A549 (cell line): ENCODE measurements around the gene TRPM5. TPM values are rescaled to one million over a fixed set of nuclear protein-coding genes. Genes with fewer than 3 reads are reported as not detected.

Experiments
- ATAC-seq, 2 experiments: fragments of 200-7000 bp in 1 of 2; fragments of >200 bp in 1 of 2; cut with Nextera tagmentation in 1 of 2; cut with Tn5 transposase in 1 of 2; 3 replicates each; pipeline versions ENCODE4 v1.8.0 to v1.9.1; 2018 to 2020; ENCODE audit warnings: mild to moderate bottlenecking in 1 of 2, moderate library complexity in 1 of 2
- CTCF ChIA-PET: fragments of 300-600 bp; sonication (Branson Sonifier 250); formaldehyde crosslinking; extraction: SDS; loops from one replicate; lab custom pipeline; 2021; ENCODE audit warnings: antibody characterized with exemption, inconsistent platforms; lab: Yijun Ruan, JAX
- POLR2A ChIA-PET: fragments of 350-600 bp; formaldehyde crosslinking; extraction: SDS; loops from one replicate; lab custom pipeline; 2021; ENCODE audit warnings: antibody characterized with exemption, inconsistent platforms; lab: Yijun Ruan, JAX
- DNase-seq, 2 experiments: peaks; one replicate each; pipeline versions ENCODE4 v3.0.0 to v3.0.0-alpha.2; 2011 to 2016; ENCODE audit warnings: low read depth in 1 of 2, low spot score in 1 of 2
- FAIRE-seq: peaks from 2 replicates; lab custom pipeline; 2011; peaks lifted over from hg19 to GRCh38; lab: Jason Lieb, UNC
- H3K27ac ChIP-seq, 2 experiments: fragments of >200 bp; sonication (Bioruptor Twin); formaldehyde crosslinking; 3 replicates each; pipeline ENCODE4 v1.5.1; 2016 to 2017
- H3K4me1 ChIP-seq: fragments of >200 bp; sonication (Bioruptor Twin); formaldehyde crosslinking; 3 replicates; pipeline ENCODE4 v1.6.1; 2016
- H3K4me2 ChIP-seq: fragments of >200 bp; sonication (Bioruptor Twin); formaldehyde crosslinking; 3 replicates; pipeline ENCODE4 v1.6.1; 2016
- H3K4me3 ChIP-seq: fragments of >200 bp; sonication (Bioruptor Twin); formaldehyde crosslinking; 3 replicates; pipeline ENCODE4 v1.5.1; 2016
- H3K9me3 ChIP-seq: fragments of >200 bp; sonication (Bioruptor Twin); formaldehyde crosslinking; 3 replicates; pipeline ENCODE4 v1.6.1; 2016
- CBX2 ChIP-seq: fragments of 200-600 bp; sonication (generic); IDR thresholded peaks from 2 replicates; pipeline ENCODE4 v1.6.1; 2016; ENCODE audit warnings: low read depth, mild to moderate bottlenecking, borderline replicate concordance
- CBX8 ChIP-seq: fragments of 200-600 bp; sonication (generic); IDR thresholded peaks from 2 replicates; pipeline ENCODE4 v1.6.1; 2016
- CEBPB ChIP-seq, 2 experiments: fragments of >200 bp in 1 of 2; sonication (Bioruptor Twin) in 1 of 2; formaldehyde crosslinking in 1 of 2; IDR thresholded peaks; 2 replicates each; pipeline ENCODE4 v1.6.1; 2012 to 2016
- ELK1 ChIP-seq: fragments of 150-350 bp; IDR thresholded peaks from 2 replicates; pipeline ENCODE4 v1.6.1; 2014; ENCODE audit warnings: low read depth, mild to moderate bottlenecking, low read length
- FOXS1 ChIP-seq: fragments of 250-450 bp; sonication (Bioruptor Pico); IDR thresholded peaks from 2 replicates; pipeline ENCODE4 v1.5.0; 2020; ENCODE audit warnings: mild to moderate bottlenecking, moderate library complexity
- GATA3 ChIP-seq: IDR thresholded peaks from 2 replicates; pipeline ENCODE4 v1.6.1; 2012; ENCODE audit warnings: borderline replicate concordance
- HDAC2 ChIP-seq: fragments of 200-600 bp; sonication (generic); IDR thresholded peaks from 2 replicates; pipeline ENCODE4 v1.6.1; 2016
- HOXB13 ChIP-seq: fragments of 250-450 bp; sonication (Bioruptor Pico); IDR thresholded peaks from 2 replicates; pipeline ENCODE4 v1.5.0; 2020; ENCODE audit warnings: low read depth, mild to moderate bottlenecking, moderate library complexity
- JUN ChIP-seq, 2 experiments: fragments of >200 bp; sonication (Bioruptor Twin); formaldehyde crosslinking; IDR thresholded peaks; 2 replicates in 1 of 2; 3 replicates in 1 of 2; pipeline ENCODE4 v1.6.1; 2016 to 2017
- JUNB ChIP-seq: fragments of >200 bp; sonication (Bioruptor Twin); formaldehyde crosslinking; IDR thresholded peaks from 2 replicates; pipeline ENCODE4 v1.6.1; 2016
- KDM5A ChIP-seq: fragments of 200-600 bp; sonication (generic); IDR thresholded peaks from 2 replicates; pipeline ENCODE4 v1.6.1; 2016; ENCODE audit warnings: antibody characterized with exemption, mild to moderate bottlenecking
- MAZ ChIP-seq: fragments of 150-350 bp; IDR thresholded peaks from 2 replicates; pipeline ENCODE4 v1.6.1; 2014; ENCODE audit warnings: antibody characterized with exemption, low read depth, low read length, borderline replicate concordance
- POLR2A ChIP-seq: IDR thresholded peaks from 2 replicates; pipeline ENCODE4 v1.6.1; 2012; ENCODE audit warnings: mild to moderate bottlenecking, low read length
- RCOR1 ChIP-seq: fragments of 150-350 bp; IDR thresholded peaks from 2 replicates; pipeline ENCODE4 v1.6.1; 2014; ENCODE audit warnings: antibody characterized with exemption, low read length, low read depth
- REST ChIP-seq: fragments of 200-600 bp; sonication (generic); IDR thresholded peaks from 2 replicates; pipeline ENCODE4 v1.6.1; 2016; ENCODE audit warnings: antibody characterized with exemption, mild to moderate bottlenecking, moderate library complexity
- RFX5 ChIP-seq: fragments of 450-650 bp; IDR thresholded peaks from 2 replicates; pipeline ENCODE4 v1.7.1; 2014; ENCODE audit warnings: antibody characterized with exemption, mild to moderate bottlenecking, moderate library complexity
- SREBF2 ChIP-seq: fragments of 450-650 bp; IDR thresholded peaks from 2 replicates; pipeline ENCODE4 v1.6.1; 2014; ENCODE audit warnings: mild to moderate bottlenecking, moderate library complexity
- ZFP36 ChIP-seq: fragments of 450-650 bp; IDR thresholded peaks from 2 replicates; pipeline ENCODE4 v1.6.1; 2014; ENCODE audit warnings: borderline replicate concordance; ENCODE audit not compliant: partially characterized antibody
- ZNF302 ChIP-seq: fragments of 250-450 bp; sonication (Bioruptor Pico); IDR thresholded peaks from 2 replicates; pipeline ENCODE4 v1.9.0; 2021; ENCODE audit warnings: inconsistent platforms, mild to moderate bottlenecking, moderate library complexity
- WGBS: methylation state at CpG from one replicate; pipeline ENCODE4 v1.1.6; 2017; ENCODE audit errors: missing lambda C conversion rate; 5-methylcytosine and 5-hydroxymethylcytosine counted together
- polyA plus RNA-seq, 4 experiments: library from polyadenylated mRNA; depleted of rRNA in 3 of 4; stranded (reverse); fragments of >200 nt; fragmentation: RNase III in 1 of 4; extraction: RNeasy Plus Mini Kit Qiagen cat#74134 plus additional on column Dnase treatment in 1 of 4; gene quantifications; 2 replicates in 3 of 4; 3 replicates in 1 of 4; pipeline ENCODE4 v1.2.3, GENCODE V29; 2011 to 2017
- TF ChIP-seq, protein P1 (sequence below): fragments of 450-650 bp; IDR thresholded peaks from 2 replicates; pipeline ENCODE4 v1.6.1; 2014; ENCODE audit warnings: antibody characterized with exemption
- TF ChIP-seq, protein P2 (sequence below): fragments of >200 bp; sonication (Bioruptor Twin); formaldehyde crosslinking; IDR thresholded peaks from 3 replicates; pipeline ENCODE4 v1.5.1; 2016

The TRPM5 gene
- polyA plus RNA-seq, 2 of the 4 experiments (the other 2 are of a cell fraction) = not detected

- H3K4me2 ChIP-seq = no peak overlapping the region
- no peak overlapping the region for H3K27ac ChIP-seq
- H3K4me3 ChIP-seq = no peak overlapping the region
- H3K9me3 ChIP-seq = no peaks in the 10 kb centered on the region
- ATAC-seq (no peak), DNase-seq (no peak), FAIRE-seq (no peak)
- TF ChIP-seq JUNB (no peak), MAZ (no peak), CBX8 (no peak), GATA3 (no peak), KDM5A (no peak), SREBF2 (no peak), ELK1 (no peak), FOXS1 (no peak)
- no peaks in the 10 kb centered on the region for H3K4me1 ChIP-seq
- POLR2A ChIA-PET = no interaction called here
- CTCF ChIA-PET = interaction anchor here (1.1 kb wide), 1 partner anchor 60 kb away, joined by 3 read pairs; no protein-coding TSS in a partner anchor
- WGBS = 65% methylated on average over 6 of the region's 6 CpGs
These were observed 27.4 kb upstream of the TRPM5 start for GRCh38 chr11:2471804-2472096.

GRCh38 chr11:2471048-2471803 lies 26.9 kb upstream of the TRPM5 start:
- no peak for ATAC-seq
- WGBS = 36% methylated on average over 16 of the region's 17 CpGs

More at GRCh38 chr11:2471048-2471803, 26.9 kb upstream of the TRPM5 start:
- Histone ChIP-seq H3K4me1 (no peaks in the 10 kb centered on the region), H3K4me3 (no peak overlapping the region), H3K4me2 (no peak overlapping the region), H3K9me3 (no peaks in the 10 kb centered on the region), H3K27ac (no peak overlapping the region)
- TF ChIP-seq, protein P1, sequence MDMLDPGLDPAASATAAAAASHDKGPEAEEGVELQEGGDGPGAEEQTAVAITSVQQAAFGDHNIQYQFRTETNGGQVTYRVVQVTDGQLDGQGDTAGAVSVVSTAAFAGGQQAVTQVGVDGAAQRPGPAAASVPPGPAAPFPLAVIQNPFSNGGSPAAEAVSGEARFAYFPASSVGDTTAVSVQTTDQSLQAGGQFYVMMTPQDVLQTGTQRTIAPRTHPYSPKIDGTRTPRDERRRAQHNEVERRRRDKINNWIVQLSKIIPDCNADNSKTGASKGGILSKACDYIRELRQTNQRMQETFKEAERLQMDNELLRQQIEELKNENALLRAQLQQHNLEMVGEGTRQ = no peak
- TF ChIP-seq ZFP36 (no peak), HOXB13 (CRISPR knock-in tag) (no peak), RCOR1 (no peak), FOXS1 (no peak), CBX2 (no peak), HDAC2 (no peak), CEBPB (IDR thresholded peaks at IDR 0.05) (no peak), ZNF302 (CRISPR knock-in tag) (no peak), POLR2A (no peak), JUNB (no peak), RFX5 (no peak), GATA3 (no peak), JUN (IDR thresholded peaks at IDR 0.05) (no peak), SREBF2 (no peak), REST (no peak)
- TF ChIP-seq, protein P2, sequence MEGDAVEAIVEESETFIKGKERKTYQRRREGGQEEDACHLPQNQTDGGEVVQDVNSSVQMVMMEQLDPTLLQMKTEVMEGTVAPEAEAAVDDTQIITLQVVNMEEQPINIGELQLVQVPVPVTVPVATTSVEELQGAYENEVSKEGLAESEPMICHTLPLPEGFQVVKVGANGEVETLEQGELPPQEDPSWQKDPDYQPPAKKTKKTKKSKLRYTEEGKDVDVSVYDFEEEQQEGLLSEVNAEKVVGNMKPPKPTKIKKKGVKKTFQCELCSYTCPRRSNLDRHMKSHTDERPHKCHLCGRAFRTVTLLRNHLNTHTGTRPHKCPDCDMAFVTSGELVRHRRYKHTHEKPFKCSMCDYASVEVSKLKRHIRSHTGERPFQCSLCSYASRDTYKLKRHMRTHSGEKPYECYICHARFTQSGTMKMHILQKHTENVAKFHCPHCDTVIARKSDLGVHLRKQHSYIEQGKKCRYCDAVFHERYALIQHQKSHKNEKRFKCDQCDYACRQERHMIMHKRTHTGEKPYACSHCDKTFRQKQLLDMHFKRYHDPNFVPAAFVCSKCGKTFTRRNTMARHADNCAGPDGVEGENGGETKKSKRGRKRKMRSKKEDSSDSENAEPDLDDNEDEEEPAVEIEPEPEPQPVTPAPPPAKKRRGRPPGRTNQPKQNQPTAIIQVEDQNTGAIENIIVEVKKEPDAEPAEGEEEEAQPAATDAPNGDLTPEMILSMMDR = no peak
- DNase-seq (no peak), FAIRE-seq (no peak)
- ChIA-PET POLR2A (no interaction called here), CTCF (interaction anchor here (1.1 kb wide), 1 partner anchor 61 kb away, joined by 3 read pairs; no protein-coding TSS in a partner anchor)
